Hepatocyte (in vitro differentiated cells): Measurements from ENCODE around the gene SRD5A3. TPM values are rescaled to one million over a fixed set of nuclear protein-coding genes. Genes with fewer than 3 reads are reported as not detected.

Experiments
- DNase-seq: peaks from one replicate; pipeline ENCODE4 v3.0.0-alpha.2; 2016; ENCODE audit warnings: low spot score
- H2AFZ ChIP-seq: fragments of 200-600 bp; sonication (generic); 2 replicates; pipeline ENCODE4 v1.6.0; 2016; ENCODE audit warnings: antibody characterized with exemption, mild to moderate bottlenecking
- H3K27ac ChIP-seq: fragments of 200-600 bp; sonication (generic); 2 replicates; pipeline ENCODE4 v1.5.1; 2016; ENCODE audit warnings: mild to moderate bottlenecking
- H3K27me3 ChIP-seq: fragments of 200-600 bp; sonication (generic); 2 replicates; pipeline ENCODE4 v1.6.1; 2016
- H3K36me3 ChIP-seq: fragments of 200-600 bp; sonication (generic); replicated peaks from 2 replicates; pipeline ENCODE4 v1.5.1; 2016; ENCODE audit warnings: low read depth; ENCODE audit not compliant: insufficient read depth
- H3K4me1 ChIP-seq: fragments of 200-600 bp; sonication (generic); 2 replicates; pipeline ENCODE4 v1.5.1; 2016; ENCODE audit warnings: mild to moderate bottlenecking, moderate library complexity; ENCODE audit not compliant: insufficient read depth
- H3K4me2 ChIP-seq: fragments of 200-600 bp; sonication (generic); 2 replicates; pipeline ENCODE4 v1.6.0; 2016
- H3K4me3 ChIP-seq: fragments of 200-600 bp; sonication (generic); 2 replicates; pipeline ENCODE4 v1.5.1; 2016; ENCODE audit warnings: mild to moderate bottlenecking
- H3K79me2 ChIP-seq: fragments of 200-600 bp; sonication (generic); 2 replicates; pipeline ENCODE4 v1.6.0; 2017; ENCODE audit warnings: mild to moderate bottlenecking
- H3K9me2 ChIP-seq: fragments of 200-600 bp; sonication (generic); replicated peaks from 2 replicates; pipeline ENCODE4 v1.6.0; 2017; ENCODE audit warnings: mild to moderate bottlenecking; ENCODE audit not compliant: insufficient read depth
- H3K9me3 ChIP-seq: fragments of 200-600 bp; sonication (generic); 2 replicates; pipeline ENCODE4 v1.5.1; 2016; ENCODE audit warnings: low read depth, mild to moderate bottlenecking
- H4K20me1 ChIP-seq: fragments of 200-600 bp; sonication (generic); 2 replicates; pipeline ENCODE4 v1.6.0; 2016; ENCODE audit warnings: mild to moderate bottlenecking; ENCODE audit not compliant: insufficient read depth, poor library complexity, severe bottlenecking
- EZH2 ChIP-seq: fragments of 200-600 bp; sonication (generic); IDR thresholded peaks from 2 replicates; pipeline ENCODE4 v1.6.1; 2016; ENCODE audit warnings: antibody characterized with exemption, mild to moderate bottlenecking, borderline replicate concordance
- EZH2phosphoT487 ChIP-seq: fragments of 200-600 bp; sonication (generic); IDR thresholded peaks from one replicate; pipeline ENCODE4 v1.6.1; 2018; ENCODE audit warnings: antibody characterized with exemption, mild to moderate bottlenecking, low read depth, moderate library complexity; ENCODE audit not compliant: unreplicated experiment, severe bottlenecking
- WGBS: methylation state at CpG from one replicate; pipeline ENCODE4 v1.1.6; 2016; ENCODE audit warnings: low lambda C conversion rate; ENCODE audit errors: missing lambda C conversion rate; 5-methylcytosine and 5-hydroxymethylcytosine counted together
- polyA plus RNA-seq: library from polyadenylated mRNA; unstranded; fragments of >200 nt; fragmentation: Nextera tagmentation; extraction: Ambion mirVana; gene quantifications from 2 replicates; pipeline ENCODE4 v1.2.1, GENCODE V29; 2016
- total RNA-seq: library from RNA; depleted of rRNA; stranded (reverse); fragments of >200 nt; gene quantifications from 2 replicates; pipeline ENCODE4 v1.2.3, GENCODE V29; 2014
- TF ChIP-seq, protein P1 (sequence below): fragments of 200-600 bp; sonication (generic); IDR thresholded peaks from 2 replicates; pipeline ENCODE4 v1.5.1; 2016; ENCODE audit warnings: antibody characterized with exemption, mild to moderate bottlenecking; ENCODE audit not compliant: poor library complexity

The SRD5A3 gene
- total and polyA plus RNA-seq, 2 experiments from 2014 or later, result 37.5 to 64.3 TPM

GRCh38 chr4:55363691-55364351 is 17.8 kb downstream of the SRD5A3 start:
- Histone ChIP-seq H2AFZ (no peak overlapping the region), H4K20me1 (no peaks in the 10 kb centered on the region), H3K4me2 (no peak overlapping the region), H3K36me3 (no peaks in the 10 kb centered on the region), H3K4me1 (peaks cover 8% of the 10 kb centered on the region), H3K79me2 (no peaks in the 10 kb centered on the region), H3K27me3 (no peaks in the 10 kb centered on the region), H3K9me2 (no peaks in the 10 kb centered on the region), H3K27ac (no peak overlapping the region), H3K9me3 (no peaks in the 10 kb centered on the region), H3K4me3 (no peak overlapping the region)
- 95% methylated on average over 9 of the region's 9 CpGs for WGBS
- TF ChIP-seq EZH2phosphoT487 (no peak), EZH2 (no peak)
- TF ChIP-seq, protein P1, sequence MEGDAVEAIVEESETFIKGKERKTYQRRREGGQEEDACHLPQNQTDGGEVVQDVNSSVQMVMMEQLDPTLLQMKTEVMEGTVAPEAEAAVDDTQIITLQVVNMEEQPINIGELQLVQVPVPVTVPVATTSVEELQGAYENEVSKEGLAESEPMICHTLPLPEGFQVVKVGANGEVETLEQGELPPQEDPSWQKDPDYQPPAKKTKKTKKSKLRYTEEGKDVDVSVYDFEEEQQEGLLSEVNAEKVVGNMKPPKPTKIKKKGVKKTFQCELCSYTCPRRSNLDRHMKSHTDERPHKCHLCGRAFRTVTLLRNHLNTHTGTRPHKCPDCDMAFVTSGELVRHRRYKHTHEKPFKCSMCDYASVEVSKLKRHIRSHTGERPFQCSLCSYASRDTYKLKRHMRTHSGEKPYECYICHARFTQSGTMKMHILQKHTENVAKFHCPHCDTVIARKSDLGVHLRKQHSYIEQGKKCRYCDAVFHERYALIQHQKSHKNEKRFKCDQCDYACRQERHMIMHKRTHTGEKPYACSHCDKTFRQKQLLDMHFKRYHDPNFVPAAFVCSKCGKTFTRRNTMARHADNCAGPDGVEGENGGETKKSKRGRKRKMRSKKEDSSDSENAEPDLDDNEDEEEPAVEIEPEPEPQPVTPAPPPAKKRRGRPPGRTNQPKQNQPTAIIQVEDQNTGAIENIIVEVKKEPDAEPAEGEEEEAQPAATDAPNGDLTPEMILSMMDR, result no peak
- DNase-seq, result no peak

DNA sequence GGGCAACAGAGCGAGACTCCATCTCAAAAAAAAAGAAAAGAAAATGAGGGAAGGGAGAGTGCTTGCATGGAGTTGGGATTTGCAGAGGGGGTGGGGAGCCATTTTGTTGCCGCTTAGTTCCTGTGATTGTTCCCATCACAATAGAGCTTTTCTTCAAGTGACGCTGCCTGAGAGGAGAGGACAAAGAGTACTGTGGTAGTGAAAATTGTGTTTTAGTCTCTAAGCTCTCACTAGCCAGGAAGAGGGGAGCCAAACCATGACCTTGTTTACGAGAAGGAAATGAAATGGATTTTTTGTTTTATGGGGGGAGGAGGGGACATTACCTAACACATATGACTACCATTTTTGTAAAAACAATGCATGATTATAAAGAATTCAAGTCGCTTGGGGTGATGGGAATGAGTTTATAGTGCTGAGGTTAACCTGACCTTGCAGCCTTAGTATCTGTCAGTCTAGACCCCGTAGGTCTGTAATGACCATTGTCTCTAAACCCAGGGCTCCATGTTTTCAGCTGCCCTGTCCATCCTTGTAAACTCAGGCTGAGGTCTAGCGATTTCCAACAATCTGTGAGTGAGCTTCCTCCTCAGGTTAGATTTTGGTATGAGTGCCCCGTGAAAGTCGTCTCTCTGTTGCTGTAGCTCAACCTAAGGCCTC is 18.8 kb downstream of the SRD5A3 start:
- Histone ChIP-seq H3K36me3 (no peaks in the 10 kb centered on the region), H3K4me1 (peaks cover 8% of the 10 kb centered on the region), H3K27me3 (no peaks in the 10 kb centered on the region), H3K9me2 (no peaks in the 10 kb centered on the region), H3K9me3 (no peaks in the 10 kb centered on the region), H2AFZ (no peak overlapping the region), H3K27ac (no peak overlapping the region), H3K79me2 (no peaks in the 10 kb centered on the region), H4K20me1 (no peaks in the 10 kb centered on the region), H3K4me3 (no peak overlapping the region), H3K4me2 (no peak overlapping the region)
- WGBS, result 91% methylated on average over 9 of the region's 9 CpGs
- TF ChIP-seq, protein P1, result no peak
- no peak for TF ChIP-seq EZH2
- no peak for TF ChIP-seq EZH2phosphoT487
- DNase-seq, result no peak

DNA sequence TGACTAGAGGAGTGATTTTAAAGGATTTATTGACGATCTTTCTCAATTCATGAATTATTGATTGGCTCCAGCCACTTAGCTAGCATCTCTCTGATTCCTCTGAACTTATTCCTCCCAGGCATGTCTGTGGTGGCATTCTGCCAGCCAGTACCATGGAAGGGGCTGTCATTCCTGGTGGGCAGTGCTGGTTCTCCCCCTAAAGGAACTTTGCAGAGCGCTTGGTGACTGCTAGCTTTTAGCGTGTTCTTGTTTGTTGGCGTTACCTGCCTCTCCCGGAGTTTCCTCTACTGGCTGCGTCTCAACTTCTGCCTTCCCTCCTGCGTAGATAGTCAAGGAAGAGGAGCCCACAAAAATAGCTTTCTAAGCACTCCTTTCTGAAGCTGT is 19.3 kb downstream of the SRD5A3 start:
- H3K27ac ChIP-seq, result no peak overlapping the region
- WGBS, result 96% methylated on average over 7 of the region's 7 CpGs
- no peak for TF ChIP-seq EZH2
- TF ChIP-seq, protein P1, result no peak
- H2AFZ ChIP-seq, result no peak overlapping the region
- H3K4me3 ChIP-seq, result no peak overlapping the region
- H3K9me3 ChIP-seq, result no peaks in the 10 kb centered on the region
- H4K20me1 ChIP-seq, result no peaks in the 10 kb centered on the region
- no peaks in the 10 kb centered on the region for H3K9me2 ChIP-seq
- no peak for DNase-seq
- no peaks in the 10 kb centered on the region for H3K79me2 ChIP-seq
- no peaks in the 10 kb centered on the region for H3K27me3 ChIP-seq
- peaks cover 8% of the 10 kb centered on the region for H3K4me1 ChIP-seq
- H3K36me3 ChIP-seq, result no peaks in the 10 kb centered on the region
- H3K4me2 ChIP-seq, result no peak overlapping the region
